Central memory CD4-positive, alpha-beta T cell (primary cell): Measurements from ENCODE around the gene MCM5.
"Not testable (repeated sequence)": the region's sequence is repeated elsewhere in the genome, so short reads cannot be mapped to it uniquely, and the experiment has no call there.

ENCODE experiments used
- DNase-seq: peaks from one replicate; pipeline ENCODE4 v3.0.0; 2022

Gene MCM5

DNA sequence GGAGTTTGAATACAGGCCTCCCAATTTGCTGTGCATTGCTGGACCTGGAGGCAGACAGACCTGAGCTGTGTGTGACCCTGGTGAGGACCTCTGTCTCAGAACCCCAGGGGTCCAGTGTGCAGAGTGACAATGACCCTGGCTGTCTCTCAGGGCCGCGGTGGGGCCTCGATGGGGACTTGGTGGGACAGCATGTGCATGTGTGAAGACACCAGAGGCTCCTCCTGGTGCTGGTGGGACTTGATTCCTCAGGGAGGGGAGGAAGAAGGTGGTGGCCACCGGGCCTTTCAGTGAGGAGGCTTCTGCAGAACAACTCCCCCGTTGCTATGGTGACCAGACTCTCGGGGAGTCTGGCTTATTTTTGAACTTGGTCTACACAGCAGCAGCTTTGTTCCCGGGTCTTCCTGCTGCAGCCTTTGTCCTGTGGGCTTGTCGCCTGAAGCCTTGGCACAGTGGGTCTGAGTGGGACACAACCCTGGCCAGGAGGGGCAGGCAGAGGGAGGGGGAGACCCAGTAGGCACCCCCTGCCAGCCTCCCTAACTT lies 35.3 kb downstream of the MCM5 start:
- DNase-seq: no peak

DNA sequence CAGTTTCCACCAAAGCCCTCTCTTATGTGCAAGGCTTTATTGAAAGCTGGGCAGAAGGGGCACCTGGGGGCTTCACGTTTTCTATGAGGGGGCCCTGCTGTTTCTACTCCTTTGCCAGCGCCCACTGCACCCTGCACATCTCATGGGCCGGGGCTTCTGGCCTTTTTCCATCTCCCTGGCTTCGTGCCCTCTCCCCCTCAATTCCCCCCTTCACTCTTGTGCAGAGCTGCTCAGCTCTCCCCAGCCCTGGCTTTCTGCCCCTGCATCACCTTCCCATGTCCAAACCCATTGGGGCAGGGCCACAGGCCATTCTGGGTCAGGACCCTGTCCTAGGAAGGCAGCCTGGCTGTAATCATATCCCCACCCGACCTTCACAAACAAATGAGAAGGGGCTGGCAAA lies 36.5 kb downstream of the MCM5 start:
- no peak for DNase-seq

DNA sequence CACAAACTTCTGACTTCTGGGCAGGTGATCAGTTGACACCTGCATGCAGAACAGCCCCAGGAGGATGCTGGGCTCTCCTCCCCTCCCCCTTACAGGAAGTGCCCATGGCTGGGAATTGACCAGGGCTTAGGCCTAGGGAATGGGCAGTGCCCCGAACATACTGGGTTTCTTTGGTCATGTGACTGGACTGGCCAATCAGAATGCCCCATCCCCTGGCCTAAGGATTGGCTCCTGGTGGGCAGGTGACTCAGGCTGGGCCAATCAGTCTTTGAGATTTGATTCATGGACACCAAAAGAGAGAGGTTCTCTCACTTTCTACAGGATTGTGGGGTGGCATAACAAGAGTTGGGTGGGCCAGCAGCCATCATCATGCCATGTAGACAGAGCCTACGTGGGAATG lies 37.1 kb downstream of the MCM5 start:
- no peak for DNase-seq

DNA sequence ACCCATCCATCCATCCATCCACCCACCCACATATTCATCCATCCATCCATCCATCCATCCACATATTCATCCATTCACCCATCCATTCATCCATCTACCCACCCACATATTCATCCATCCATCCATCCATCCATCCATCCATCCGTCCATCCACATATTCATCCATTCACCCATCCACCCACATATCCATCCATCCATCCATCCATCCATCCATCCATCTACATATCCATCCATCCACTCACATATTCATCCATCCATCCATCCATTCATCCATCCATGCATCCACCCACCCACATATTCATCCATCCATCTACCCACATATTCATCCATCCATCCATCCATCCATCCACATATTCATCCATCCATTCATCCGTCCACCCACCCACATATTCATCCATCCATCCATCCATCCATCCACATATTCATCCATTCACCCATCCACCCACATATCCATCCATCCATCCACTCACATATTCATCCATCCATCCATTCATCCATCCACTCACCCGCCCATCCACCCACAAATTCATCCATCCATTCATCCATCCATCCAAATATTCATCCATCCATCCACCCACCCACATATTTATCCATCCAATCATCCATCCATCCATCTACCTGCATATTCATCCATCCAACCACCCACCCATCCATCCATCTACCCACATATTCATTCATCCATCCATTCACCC lies 38.9 kb downstream of the MCM5 start:
- DNase-seq: not testable (repeated sequence)

GRCh38 chr22:35439365-35439717 lies 39.4 kb downstream of the MCM5 start:
- no peak for DNase-seq

DNA sequence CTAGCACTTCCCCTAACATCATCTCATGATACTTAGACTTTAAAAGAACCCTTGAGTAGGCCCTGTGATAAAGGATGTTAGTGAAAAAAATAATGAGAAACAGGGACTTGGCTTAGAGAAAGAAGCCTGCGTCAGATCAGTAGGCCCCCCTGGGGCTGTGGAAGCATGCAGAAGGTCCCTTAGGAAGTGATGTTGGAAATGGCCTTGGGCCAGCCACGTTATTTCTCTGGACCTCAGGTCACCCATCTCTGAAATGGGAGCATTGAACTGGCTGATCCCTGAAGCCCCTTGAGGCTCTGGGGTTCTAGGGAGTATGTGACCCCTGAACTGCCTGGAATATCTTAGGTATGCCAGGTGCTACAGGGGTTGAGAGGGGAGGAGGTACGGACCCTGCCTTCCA lies 40.2 kb downstream of the MCM5 start:
- no peak for DNase-seq

DNA sequence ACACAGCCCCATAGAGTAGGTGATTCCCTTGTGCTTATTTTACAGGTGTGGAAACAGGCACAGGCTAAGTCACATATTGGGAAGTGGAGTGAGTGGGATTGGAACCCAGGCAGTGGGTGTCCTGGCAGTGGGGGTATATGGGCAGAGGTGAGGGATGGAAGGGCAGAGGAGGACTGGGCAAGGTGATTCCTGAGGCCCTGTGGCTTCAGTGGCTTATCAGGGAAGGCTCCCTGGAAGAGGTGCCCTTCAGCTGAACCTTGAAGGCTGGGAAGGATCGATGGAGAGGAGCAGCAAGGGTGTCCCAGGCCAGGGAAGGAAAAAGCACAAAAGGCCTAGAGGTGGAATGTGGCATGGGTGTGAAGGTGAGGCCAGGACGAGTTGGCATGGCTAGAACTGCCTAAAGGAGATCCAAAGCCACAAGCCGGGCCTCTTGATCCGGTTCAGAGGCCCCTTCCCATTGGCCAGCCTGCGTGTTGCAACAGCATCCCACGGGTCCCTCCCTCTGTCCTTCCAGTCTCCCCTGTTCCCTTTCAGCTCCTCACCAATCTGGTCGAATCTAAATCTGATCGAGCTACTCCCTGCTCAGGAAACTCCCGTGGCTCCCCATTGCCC lies 41.7 kb downstream of the MCM5 start:
- no peak for DNase-seq

DNA sequence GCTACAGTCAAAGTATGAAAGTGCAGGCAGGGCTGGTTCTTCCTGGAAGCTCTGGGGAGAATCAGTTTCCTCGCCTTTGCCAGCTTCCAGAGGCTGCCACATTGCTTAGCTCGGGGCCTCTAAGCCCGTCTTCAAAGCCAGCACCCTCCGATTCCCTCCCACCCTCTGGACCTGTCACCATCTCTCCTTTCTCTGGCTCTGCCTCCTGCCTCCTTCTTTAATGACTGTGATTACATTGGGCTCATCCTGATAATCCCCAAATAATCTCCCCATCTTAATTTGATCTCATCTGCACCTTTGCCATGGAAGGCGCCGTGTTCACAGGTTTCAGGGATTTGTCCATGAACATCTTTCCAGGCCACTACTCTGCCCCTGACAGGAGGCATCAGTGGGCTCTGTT lies 42.5 kb downstream of the MCM5 start:
- DNase-seq: no peak

DNA sequence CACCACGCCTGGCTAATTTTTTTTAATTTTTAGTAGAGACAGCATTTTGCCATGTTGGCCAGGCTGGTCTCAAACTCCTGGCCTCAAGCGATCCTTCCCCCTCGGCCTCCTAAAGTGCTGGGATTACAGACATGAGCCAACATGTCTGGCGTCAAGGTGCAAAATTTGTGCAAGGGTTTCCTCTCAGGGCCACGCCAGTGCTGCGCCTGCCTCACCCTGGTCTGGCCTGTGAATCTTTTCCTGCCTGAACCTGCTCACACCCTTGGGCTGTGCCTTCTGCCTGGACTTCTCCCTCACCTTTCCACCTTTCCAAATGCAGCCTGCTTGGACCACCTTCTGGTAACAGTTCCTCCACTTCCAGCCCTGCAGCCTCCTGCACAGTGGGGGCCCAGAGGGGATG lies 43.4 kb downstream of the MCM5 start:
- DNase-seq: no peak

GRCh38 chr22:35443790-35444684 lies 44.1 kb downstream of the MCM5 start:
- no peak for DNase-seq

GRCh38 chr22:35444685-35445399 lies 44.9 kb downstream of the MCM5 start:
- DNase-seq: no peak

DNA sequence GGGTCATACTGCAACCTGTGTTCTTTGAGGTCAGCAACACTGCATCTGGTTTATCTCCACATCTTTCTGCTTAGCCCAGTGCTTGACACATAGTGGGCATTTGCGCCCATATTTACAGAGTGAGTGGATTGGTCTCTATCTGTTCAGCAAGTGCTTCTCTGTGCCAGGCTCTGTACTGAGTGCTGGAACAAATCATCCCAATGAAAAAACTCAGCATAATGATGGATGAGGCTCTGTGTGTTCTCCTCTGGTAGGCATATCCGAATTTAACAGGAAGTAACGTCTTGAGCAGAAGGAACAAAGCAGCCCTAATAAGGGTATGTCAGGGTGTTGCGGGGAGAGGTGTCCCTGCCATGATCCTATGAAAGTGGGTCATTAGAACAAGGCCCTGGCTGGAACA lies 46.0 kb downstream of the MCM5 start:
- DNase-seq: no peak

DNA sequence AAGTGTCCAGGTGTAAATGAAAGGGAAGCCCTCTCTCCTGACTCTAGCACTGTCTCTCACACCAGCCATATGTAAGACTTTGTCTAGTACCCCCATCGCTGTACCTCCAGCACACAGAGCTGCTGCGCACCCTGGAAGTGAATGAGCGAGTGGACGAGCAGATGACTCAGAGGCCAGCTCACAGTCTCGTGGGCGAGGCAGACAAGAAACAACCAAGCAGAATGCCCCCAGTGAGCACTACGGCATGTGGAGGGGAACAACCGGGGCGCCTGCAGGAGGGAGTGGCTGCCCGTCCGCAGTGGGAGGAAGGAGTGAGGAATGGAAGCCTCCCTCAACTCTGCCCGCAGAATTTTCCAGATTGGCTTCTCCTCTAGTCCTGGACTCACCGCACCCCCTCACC lies 46.4 kb downstream of the MCM5 start:
- no peak for DNase-seq

- DNase-seq: no peak
Measured at GRCh38 chr22:35448523-35448922, 48.6 kb downstream of the MCM5 start.

DNA sequence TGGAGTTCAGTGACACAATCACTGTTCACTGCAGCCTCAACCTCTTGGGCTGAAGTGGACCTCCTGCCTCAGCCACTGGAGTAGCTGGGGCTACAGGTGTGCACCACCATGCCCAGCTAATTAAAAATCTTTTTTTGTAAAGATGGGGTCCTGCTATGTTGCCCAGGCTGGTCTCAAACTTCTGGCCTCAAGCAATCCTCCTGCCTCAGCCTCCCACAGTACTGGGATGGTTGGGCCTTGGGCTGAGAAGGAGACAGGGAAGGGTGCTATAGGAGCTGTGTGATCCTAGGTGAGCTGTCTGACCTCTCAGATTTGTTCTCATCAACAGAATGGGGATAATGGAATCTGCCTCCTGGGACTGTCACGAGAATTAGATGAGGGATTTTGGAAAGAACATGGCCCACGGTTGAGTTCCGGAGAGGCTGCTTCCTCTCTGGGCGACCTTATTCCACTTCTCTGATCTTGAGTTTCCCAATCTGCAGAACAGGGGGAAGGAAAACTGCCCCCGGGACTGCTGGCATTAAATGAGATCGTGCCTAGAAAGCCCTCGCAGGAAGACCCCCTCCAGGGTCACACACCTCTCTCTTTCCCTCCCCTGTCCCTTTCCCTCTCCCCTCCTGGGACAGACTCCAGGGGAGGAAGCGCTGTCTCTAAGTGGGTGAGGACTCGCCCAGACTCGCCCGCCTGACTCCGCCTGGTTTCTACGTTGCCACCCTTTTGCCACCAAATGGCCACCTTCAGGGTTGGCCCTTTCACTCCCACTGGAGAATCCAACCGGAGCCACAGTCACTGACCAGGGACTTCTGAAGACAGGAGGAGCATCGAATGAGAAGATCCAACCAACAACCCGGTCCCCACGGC lies 50.1 kb downstream of the MCM5 start:
- DNase-seq: no peak

DNA sequence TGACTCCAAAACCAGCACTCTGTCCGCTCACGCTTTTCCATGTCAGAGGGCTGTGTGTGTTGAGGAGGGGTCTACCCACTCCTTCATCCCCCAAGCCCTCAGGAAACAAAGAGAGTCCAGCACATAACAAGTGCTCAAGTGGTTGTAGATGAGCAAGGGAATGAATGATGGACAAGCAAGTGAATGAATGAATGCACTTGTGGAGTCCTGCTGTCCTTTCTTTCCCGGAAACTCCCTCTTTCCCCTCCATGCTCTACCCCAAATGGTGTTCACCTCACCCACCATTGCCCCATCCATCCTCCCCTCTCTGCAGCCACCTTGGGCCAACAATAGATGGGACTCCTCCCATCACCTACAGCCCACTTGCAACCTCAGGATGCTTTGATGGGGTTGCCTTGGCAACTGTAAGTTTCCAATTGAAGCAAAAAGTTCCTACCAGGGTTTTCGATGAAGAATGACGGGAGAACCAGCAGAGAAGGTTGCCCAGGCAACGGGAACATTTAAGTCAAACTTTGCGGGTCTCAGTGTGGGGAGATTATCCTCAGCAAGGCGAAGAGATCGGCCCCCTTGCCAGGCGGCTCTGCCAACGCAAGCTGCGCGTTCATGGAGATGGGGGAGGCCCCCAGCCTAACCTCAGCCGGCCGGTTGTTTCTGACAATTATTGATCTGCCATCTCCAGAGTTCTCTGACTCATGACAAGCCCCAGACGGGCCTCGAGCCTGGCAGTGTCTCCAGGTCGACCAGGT lies 51.1 kb downstream of the MCM5 start:
- no peak for DNase-seq

DNA sequence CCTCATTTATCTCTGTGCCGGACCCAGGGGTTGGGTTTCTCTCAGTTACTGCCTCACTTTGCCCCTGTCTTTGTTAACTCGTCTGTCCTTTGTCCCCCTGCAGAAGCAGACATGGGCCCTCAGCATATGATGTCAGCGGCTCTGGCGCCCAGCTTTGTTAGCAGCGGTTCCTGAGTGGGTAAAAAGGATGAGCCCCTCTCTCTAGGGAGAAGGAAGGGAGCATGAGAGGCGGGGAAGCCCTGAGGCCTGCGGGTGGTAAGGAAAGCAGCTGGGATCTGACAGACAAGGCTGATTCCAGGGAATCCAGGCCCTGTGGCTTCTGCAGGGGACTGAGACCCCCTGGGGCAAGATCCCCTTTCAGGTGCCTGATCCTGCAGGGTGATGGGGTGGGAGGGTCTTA lies 51.7 kb downstream of the MCM5 start:
- DNase-seq: no peak

- no peak for DNase-seq
Measured at GRCh38 chr22:35452351-35452781, 52.4 kb downstream of the MCM5 start.

GRCh38 chr22:35452810-35453743 lies 53.1 kb downstream of the MCM5 start:
- DNase-seq: no peak
